AG09309 (cell line): ENCODE measurements around the gene MRPL36.

ENCODE experiments used
- DNase-seq: peaks from one replicate; pipeline ENCODE4 v3.0.0-alpha.2; 2010; ENCODE audit warnings: low read depth
- H3K4me3 ChIP-seq: 2 replicates; pipeline ENCODE4 v1.5.1; 2011; ENCODE audit warnings: mild to moderate bottlenecking, low read depth, low read length, moderate library complexity; ENCODE audit not compliant: control insufficient read depth
- TF ChIP-seq, protein P1 (sequence below): IDR thresholded peaks from 2 replicates; pipeline ENCODE4 v1.5.1; 2011; ENCODE audit warnings: mild to moderate bottlenecking, low read depth, low read length, inconsistent platforms; ENCODE audit not compliant: insufficient read depth, control insufficient read depth; ENCODE audit errors: missing control alignments

MRPL36 gene

DNA sequence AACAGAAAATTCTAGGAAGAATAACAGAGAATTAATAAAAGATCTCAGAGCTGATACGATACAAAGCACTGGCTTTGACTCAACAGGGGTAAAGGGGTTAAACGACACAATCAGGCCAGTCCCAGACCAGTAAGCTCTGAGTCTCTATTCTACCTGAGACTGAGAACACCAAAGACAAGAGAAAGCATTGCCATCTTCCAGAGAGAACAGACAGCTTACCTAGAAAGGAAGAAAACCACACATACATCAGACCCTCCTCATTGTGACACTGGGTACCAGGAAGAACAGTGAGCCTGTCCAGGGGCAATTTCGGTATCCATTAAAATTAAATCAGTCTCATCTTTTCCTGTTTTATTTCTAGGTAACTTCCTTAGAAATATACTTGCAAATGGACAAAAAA, 41.1 kb downstream of the MRPL36 start:
- no peak for DNase-seq
- H3K4me3 ChIP-seq: no peak overlapping the region
- TF ChIP-seq, protein P1, sequence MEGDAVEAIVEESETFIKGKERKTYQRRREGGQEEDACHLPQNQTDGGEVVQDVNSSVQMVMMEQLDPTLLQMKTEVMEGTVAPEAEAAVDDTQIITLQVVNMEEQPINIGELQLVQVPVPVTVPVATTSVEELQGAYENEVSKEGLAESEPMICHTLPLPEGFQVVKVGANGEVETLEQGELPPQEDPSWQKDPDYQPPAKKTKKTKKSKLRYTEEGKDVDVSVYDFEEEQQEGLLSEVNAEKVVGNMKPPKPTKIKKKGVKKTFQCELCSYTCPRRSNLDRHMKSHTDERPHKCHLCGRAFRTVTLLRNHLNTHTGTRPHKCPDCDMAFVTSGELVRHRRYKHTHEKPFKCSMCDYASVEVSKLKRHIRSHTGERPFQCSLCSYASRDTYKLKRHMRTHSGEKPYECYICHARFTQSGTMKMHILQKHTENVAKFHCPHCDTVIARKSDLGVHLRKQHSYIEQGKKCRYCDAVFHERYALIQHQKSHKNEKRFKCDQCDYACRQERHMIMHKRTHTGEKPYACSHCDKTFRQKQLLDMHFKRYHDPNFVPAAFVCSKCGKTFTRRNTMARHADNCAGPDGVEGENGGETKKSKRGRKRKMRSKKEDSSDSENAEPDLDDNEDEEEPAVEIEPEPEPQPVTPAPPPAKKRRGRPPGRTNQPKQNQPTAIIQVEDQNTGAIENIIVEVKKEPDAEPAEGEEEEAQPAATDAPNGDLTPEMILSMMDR: no peak

GRCh38 chr5:1757511-1757910, 42.1 kb downstream of the MRPL36 start:
- TF ChIP-seq, protein P1: no peak

DNA sequence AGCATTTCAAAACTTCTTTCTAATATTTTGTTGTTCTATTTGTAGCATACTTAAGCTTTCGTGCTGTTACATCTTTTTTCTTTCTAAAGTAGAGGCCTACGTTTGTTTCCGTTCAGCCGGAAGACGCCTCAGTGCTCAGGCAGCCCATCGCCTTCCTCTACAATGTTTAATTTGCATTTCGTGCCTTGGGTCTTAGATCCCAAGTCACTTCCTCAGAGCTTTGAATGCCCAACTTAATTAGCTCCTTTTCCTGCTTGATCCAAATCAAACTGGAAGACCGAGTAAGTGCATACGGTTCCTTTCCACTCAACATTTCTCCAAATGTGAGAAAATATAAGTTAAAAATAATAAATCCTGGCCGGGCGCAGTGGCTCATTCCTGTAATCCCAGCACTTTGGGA, 43.2 kb downstream of the MRPL36 start:
- TF ChIP-seq, protein P1: no peak
- H3K4me3 ChIP-seq: no peak overlapping the region
- DNase-seq: no peak

More at GRCh38 chr5:1757511-1757910, 42.1 kb downstream of the MRPL36 start:
- H3K4me3 ChIP-seq: no peak overlapping the region
- no peak for DNase-seq

GRCh38 chr5:1755321-1755949, 44.2 kb downstream of the MRPL36 start:
- DNase-seq: no peak
- TF ChIP-seq, protein P1: no peak
- H3K4me3 ChIP-seq: no peak overlapping the region

- H3K4me3 ChIP-seq: no peak overlapping the region
- DNase-seq: no peak
- TF ChIP-seq, protein P1: no peak
Observed at GRCh38 chr5:1754531-1755220, 45.0 kb downstream of the MRPL36 start.

GRCh38 chr5:1753490-1753889, 46.1 kb downstream of the MRPL36 start:
- TF ChIP-seq, protein P1: no peak
- DNase-seq: no peak
- H3K4me3 ChIP-seq: no peak overlapping the region
